ENCODE measurements around the gene LRRC75A.

DNA sequence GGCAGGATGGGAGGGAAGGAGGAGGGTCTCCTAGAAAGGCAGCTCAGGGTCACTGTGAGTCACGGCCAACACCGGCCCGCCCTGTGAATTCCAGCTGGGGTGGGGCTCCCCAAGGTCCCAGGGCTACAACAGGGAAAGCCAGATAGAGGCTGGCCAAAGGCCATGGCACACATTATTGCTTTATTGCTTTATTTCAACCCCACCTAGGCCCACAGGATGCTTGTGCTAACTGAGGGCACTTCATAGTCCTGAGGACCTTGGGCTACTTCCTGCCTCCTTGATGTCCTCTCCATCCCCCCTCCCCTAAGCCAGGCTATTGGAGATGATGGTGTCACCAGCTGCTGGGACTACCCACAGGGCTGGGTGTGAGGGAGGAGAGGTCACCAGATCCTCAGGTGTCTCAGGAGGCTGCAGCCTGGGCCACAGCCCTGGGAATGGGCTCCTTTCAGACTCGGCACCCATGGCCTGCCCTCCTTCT lies 26.1 kb downstream of the LRRC75A start:
- TF ChIP-seq, protein P1, sequence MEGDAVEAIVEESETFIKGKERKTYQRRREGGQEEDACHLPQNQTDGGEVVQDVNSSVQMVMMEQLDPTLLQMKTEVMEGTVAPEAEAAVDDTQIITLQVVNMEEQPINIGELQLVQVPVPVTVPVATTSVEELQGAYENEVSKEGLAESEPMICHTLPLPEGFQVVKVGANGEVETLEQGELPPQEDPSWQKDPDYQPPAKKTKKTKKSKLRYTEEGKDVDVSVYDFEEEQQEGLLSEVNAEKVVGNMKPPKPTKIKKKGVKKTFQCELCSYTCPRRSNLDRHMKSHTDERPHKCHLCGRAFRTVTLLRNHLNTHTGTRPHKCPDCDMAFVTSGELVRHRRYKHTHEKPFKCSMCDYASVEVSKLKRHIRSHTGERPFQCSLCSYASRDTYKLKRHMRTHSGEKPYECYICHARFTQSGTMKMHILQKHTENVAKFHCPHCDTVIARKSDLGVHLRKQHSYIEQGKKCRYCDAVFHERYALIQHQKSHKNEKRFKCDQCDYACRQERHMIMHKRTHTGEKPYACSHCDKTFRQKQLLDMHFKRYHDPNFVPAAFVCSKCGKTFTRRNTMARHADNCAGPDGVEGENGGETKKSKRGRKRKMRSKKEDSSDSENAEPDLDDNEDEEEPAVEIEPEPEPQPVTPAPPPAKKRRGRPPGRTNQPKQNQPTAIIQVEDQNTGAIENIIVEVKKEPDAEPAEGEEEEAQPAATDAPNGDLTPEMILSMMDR (IDR thresholded peaks at IDR 0.05) = no peak
- TF ChIP-seq POLR2A (IDR thresholded peaks at IDR 0.05) = no peak
